Activated naive CD4-positive, alpha-beta T cell treated with Interleukin-2 at 50 U/mL for 16 hours (primary cell): ENCODE data around the gene IPPK.

Experiments used
- DNase-seq: peaks from one replicate; pipeline ENCODE4 v3.0.0-alpha.2; 2020

Gene IPPK

GRCh38 chr9:92655896-92656536 lies 13.9 kb downstream of the IPPK start:
- no peak for DNase-seq

DNA sequence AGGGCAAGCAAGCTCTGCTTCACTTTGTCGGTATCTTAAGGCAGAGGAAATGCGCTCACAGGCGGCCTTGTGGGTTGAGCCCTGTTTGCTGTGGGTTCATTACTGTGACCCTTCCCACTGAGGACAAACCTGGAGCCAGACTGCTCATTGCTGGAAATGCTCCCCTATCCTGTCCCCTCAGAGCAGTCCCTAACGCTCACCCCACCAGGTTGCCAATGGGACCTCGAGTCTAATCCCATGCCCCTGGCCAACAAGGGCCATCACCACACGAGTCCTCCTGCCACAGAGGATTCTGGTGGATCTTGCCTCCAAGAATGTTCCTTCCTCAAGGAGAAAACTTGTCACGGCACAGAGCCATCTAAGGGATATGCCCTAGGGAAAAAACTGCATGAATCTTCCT lies 14.6 kb downstream of the IPPK start:
- no peak for DNase-seq

GRCh38 chr9:92654481-92655301 lies 15.2 kb downstream of the IPPK start:
- no peak for DNase-seq

DNA sequence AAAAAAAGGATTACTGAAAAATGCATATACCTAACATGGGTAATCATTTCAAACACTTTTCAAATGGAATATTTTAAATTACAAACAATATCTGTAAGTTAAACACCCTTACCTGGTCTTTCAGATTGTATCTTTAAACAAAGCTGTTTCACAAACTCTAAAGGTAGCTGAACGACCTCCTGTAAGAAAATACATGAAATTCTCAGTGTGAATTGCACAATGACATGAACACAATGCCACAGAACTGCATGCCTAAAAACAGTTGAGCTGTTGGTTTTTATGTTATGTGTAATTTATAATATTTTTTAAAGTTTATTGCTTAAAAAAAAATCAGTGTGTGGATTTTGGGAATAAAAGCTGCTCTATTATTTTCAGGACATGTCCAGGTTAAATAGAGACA lies 17.5 kb downstream of the IPPK start:
- no peak for DNase-seq

DNA sequence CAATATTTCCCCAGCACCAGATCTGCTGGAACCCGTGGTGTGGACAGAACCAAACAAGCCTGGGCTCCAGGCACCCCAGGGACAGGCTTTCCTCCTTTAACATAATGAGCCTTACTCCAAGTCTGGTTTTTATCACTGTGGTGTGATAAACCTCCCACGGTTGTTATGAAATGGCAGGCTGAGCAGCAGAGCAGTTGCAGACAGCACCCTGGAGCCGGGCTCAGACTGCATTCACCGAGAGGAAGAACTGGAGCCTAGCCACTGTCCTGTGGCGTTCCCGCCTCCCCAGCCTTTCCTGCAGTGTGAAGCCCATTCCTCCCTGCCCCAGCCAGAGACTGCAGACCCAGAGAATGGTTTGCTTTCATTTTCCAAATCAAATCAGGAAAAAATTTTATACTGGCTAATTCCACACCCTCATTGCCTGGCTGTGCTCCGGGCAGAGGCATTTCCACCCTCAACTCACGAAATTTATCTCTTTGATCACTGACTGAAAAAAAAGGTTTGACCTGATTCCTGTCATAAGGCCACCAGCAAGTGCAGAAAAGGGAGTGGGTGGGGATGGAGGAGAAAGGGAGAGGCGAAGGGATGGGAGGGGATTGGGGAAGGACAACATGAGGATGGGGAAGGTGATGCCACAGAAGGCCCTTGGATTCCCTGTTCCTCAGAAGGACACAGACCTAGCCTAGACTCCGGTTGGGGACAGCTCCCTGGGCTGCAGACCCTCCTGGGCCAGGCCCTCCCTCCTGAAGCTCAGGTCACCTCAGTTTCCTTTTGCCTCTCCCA lies 18.9 kb downstream of the IPPK start:
- no peak for DNase-seq

GRCh38 chr9:92650296-92650695 lies 19.6 kb downstream of the IPPK start:
- no peak for DNase-seq

- DNase-seq: no peak
Measured at GRCh38 chr9:92649007-92649406, 20.9 kb downstream of the IPPK start.

- DNase-seq: no peak
Measured at GRCh38 chr9:92648474-92648971, 21.4 kb downstream of the IPPK start.

DNA sequence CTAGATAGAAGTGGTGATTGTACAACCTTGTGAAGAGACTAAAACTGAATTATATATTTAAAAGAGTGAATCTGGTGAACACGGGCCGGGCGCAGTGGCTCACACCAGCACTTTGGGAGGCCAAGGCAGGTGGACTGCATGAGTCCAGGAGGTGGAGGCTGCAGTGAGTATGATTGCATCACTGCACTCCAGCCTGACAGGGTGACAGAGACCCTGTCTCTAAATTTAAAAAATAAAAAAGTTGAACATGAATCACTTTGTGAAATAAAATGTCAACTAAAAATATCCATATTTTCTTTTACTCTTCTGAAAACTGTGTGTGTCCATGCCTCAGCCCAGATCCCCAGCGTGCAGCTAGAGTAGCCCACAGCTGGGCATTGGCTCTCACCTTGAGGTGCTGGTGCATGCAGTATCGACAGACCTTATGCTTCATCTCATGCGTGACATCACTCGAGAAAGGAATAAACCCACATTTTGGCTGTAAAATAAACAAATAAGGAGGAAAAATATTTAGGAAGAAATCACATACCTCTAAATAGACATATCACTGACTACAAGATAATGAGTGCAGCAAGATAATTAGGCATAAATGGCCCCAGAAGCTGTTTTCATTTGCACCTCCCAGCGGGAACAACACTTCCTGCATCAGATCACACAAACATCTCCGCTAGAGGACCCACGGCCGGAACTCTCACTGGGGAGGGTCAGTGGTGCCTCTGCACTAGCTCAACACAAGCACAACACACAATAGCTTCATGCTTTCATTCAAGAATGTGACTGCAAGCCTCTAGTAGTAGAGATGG lies 22.1 kb downstream of the IPPK start:
- no peak for DNase-seq

DNA sequence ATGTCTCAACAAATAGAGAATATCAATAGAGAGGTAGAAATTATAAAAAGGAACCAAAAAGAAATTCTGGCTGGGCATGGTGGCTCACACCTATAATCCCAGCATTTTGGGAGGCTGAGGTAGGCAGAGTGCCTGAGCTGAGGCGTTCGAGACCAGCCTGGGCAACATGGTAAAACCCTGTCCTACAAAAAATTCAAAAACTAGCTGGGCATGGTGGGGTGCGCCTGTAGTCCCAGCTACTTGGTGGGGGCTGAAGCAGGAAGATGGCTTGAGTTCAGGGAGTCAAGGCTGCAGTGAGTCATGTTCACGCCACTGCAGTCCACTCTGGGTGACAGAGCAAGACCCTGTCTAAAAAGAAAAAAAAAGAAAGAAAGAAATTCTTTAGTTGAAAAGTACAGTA lies 24.9 kb downstream of the IPPK start:
- no peak for DNase-seq

DNA sequence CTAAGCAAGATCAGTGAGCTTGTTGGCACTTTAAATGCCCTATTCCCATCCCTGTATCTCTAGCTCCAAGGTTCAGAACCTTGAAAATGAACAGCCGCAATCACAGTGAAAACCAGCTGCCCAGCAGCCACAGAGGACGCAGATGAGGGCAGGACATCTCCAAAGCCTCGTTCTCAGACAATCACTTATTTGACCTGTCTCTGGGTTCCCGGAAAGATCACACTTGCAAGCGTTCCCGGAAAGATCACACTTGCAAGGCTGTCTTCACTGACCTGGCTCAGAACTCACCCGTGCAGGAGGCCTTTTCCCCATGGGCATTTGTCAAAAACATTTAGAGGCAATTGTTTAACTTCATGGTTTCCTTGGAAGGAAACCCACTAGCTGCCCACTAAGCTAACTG lies 25.7 kb downstream of the IPPK start:
- DNase-seq: no peak

DNA sequence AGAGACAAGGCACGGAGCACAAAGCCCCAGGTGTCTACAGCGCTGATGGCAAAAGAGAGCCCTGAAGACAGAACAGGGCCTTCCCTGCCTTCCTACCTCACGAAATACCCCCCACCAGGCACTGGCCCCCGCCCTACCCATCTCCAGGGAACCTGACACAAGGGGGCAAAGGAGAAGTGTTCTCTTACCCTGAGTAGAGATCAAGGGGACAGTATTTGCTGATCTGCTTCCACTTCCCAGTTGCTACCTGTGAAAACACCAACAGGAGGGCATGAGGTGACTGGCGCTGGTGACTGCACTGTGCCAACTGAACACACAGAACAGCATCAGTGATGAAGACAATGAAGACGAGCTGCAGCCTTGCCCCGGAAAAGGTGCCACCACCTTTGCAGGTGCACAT lies 27.4 kb downstream of the IPPK start:
- DNase-seq: no peak

DNA sequence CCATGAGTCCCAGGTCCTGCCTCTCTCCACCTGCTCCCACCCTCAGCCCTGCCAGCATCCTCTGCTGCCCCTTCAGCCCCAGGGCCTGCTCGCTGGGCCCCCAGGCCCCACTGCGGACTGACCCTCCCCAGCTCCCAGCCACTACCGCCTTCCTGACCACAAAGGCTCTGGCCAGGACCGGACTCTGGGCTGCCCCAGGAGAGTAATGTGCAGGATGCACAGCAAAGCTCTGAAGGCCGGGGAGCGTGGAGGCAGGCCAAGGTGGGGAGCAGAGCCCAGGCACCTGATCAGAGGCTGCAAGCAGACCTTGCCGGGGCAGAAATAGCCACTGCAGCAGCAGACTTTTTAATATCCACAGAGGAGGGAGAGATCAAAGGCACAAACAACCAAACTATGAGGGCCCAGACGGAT lies 27.9 kb downstream of the IPPK start:
- no peak for DNase-seq

DNA sequence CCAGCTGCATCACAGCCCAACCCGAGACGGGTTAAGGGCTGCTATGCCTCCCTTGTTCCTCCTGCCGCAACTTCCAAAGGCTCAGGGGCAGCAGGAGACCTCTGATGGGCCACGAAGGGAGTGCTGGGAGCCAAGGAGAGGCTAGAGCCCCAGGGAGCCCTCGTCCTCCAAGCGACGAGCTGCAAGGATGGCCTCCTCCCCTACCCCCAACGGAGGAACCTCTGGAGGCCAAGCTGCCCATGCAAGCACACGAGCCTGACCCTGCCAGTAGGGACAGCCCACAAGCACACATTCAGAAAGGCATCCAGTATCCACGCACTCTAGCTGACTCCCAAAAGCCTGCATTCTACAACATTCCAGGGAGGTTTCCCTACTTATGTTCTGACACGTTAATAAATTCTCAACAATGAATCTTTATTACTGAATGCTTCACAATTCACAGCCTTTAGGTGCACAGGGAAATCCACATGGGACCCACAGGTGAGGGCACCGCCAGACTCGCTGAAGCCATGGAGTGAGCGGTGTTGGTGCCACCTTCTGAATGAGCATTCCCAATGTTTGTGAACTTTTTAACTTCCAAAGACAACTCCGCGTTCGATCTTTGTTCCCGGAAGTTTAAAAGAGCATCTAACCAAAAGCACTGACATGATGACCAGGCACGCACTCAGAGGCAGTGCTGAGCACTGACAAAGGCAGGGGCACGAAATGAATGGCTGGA lies 28.7 kb downstream of the IPPK start:
- no peak for DNase-seq

DNA sequence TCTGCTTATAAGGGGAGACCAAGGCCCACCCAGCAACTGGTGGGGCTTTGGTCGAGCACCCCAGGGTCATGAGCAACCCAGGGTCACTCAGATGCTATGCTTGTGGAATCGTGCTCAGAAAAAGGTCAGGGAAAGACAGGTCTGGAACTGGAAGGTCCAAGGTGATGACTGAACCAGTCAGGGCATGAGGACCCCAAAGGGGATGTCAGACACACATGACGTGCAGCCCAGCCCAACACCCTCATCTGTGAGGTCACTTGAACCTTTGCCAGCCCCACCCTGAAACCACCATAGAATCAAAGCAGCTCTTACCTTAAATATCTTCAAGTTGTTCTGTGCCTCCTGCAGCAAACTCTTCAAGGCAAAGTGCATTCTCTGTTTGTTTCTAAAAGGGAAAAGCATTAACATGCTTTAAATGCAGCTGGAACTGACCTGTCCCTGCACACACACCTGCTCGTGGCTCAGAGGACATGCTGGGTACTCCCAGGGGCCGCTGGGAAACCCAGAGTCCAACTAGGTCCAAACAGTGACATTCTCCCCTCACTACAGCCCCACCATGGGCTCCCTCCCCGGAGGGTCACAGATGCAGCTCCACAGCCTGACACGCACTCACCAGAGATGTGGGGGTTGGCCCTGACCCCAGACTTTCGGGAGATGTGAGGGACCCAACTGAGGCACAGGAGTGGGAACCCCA lies 29.4 kb downstream of the IPPK start:
- no peak for DNase-seq

- no peak for DNase-seq
Measured at GRCh38 chr9:92639791-92640271, 30.1 kb downstream of the IPPK start.

- no peak for DNase-seq
Measured at GRCh38 chr9:92639124-92639523, 30.8 kb downstream of the IPPK start.

DNA sequence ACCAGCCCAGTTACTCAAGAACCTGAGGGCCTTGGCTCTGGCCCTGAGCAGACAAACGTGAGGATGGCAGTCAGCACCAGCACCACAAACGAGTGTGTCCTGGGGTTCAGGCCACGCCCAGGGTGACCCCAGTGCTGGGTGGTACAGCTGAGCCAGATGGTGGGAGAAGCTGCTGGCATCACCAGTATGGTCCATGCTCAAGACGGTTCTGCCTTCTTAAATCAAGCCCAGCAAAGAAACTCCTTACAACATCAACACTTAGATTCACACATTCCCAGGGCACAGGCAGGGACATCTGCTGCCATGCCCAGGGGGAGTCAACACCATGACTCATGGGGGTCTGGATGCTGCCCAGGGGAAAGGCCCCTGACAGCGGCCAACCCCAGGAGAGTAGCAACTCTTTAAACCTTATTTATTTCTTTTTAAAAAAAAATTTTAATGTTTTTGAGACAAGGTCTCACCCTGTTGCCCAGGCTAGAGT lies 31.3 kb downstream of the IPPK start:
- DNase-seq: no peak

- DNase-seq: no peak
Measured at GRCh38 chr9:92637886-92638620, 31.9 kb downstream of the IPPK start.

GRCh38 chr9:92637326-92637725 lies 32.6 kb downstream of the IPPK start:
- no peak for DNase-seq
